Stomach (tissue), 4 donors: Measurements from ENCODE around the gene OPN3.

ENCODE experiments used
- CTCF ChIP-seq, 7 experiments: fragments of 450-650 bp in 4 of 7; fragments of 200-600 bp in 3 of 7; sonication (generic) in 3 of 7; IDR thresholded peaks; one replicate each; pipeline ENCODE4 v1.5.1; 2016 to 2019; ENCODE audit warnings: antibody characterized with exemption in 7 of 7, control low read depth in 2 of 7, mild to moderate bottlenecking in 1 of 7
- POLR2A ChIP-seq, 4 donors: fragments of 450-650 bp; IDR thresholded peaks; one replicate each; pipeline ENCODE4 v1.6.1; 2016; ENCODE audit warnings: antibody characterized with exemption in 4 of 4, control low read depth in 2 of 4, mild to moderate bottlenecking in 1 of 4, moderate library complexity in 1 of 4
- POLR2AphosphoS5 ChIP-seq, 3 donors: sonication (generic); formaldehyde crosslinking; IDR thresholded peaks; one replicate each; pipeline ENCODE4 v1.6.1; 2016; ENCODE audit warnings: antibody characterized with exemption in 3 of 3

GRCh38 chr1:241582921-241583321 is 57.2 kb downstream of the OPN3 start:
- TF ChIP-seq POLR2A (IDR thresholded peaks at IDR 0.05) (no peak), CTCF (IDR thresholded peaks at IDR 0.05) (no peak), POLR2AphosphoS5 (IDR thresholded peaks at IDR 0.05) (no peak)
